HG02588 (cell line): ENCODE results near the gene FRS2.
"Not testable (repeated sequence)": the region's sequence is repeated elsewhere in the genome, so short reads cannot be mapped to it uniquely, and the experiment has no call there.

Experiments used
- ATAC-seq: cut with Tn5 transposase; IDR thresholded peaks from one replicate; pipeline ENCODE4 v1.9.1; 2021; ENCODE audit warnings: mild to moderate bottlenecking, moderate library complexity; ENCODE audit not compliant: unreplicated experiment

FRS2 gene

DNA sequence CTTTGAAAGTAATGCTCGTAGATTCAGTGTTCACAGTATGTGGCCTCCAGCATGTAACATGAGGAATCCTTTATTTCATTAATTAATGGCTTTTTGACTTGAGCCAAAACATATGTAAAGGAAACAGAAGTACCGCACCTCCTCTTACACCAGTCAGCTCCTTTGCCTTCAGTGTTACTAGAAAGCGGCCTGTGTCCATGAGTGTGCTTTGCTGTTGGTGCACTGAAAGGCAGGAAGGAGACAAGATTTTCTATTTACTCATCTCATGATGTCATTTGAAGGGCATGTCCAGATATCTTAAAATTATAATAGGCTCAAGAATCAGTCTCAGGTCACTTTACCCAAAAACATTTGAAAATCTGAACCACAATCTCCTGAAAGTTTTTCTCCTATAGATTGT, 105.2 kb downstream of the FRS2 start:
- no peak for ATAC-seq

DNA sequence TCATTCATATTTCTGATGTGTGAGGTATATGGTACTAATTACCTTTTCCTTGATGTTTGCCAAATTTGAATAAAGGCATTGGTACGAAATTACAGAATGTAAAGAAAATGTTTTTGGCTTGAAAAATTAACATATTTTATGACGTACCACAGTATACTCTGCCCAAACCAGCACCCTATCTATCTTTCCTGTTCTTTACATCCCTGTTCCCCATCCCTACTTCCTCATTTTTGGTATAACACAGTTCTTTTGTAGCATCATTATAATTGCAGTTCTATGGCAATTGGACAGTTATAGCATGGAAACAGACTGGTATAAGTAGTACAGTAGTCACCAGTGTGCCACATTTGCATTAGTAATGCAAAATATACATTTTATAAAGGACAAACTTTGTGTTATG, 108.1 kb downstream of the FRS2 start:
- no peak for ATAC-seq

DNA sequence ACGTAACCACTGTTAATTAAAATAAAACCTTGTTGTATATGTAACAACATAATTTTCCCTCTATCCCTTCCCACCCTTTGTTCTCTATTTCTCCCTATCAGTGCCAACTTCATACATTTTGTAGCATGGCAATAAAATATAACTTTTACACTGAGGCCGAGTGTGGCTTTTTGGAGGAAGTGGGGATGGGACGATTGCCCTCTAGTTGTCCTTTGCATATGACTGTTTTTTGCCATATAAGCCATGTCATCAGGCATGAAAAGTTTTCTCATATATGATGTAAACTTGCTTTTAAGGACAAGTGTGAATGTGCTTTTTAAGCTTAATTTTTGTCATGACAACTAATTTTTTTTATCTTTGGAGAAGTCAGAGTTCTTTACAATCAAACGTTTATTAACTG, 108.8 kb downstream of the FRS2 start:
- ATAC-seq, result no peak

DNA sequence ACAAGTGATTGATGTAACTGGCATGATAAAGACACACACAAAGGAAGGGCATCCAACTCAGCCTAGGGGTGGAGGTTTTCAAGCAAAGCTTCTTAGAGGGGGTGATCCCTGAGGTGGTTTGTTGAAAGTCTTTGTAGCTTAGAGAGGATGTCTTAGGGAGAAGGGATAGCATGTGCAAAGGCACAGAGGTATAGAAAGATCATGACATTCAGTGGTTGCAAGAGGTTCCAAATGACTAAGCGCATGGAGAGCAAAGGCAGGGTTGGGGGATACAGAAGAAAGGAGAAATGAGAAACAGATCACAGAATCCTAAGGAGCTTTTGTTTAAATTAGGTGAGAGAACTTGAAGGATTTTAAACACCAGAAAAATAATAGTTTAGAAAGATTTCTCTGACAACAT, 109.9 kb downstream of the FRS2 start:
- ATAC-seq, result no peak

DNA sequence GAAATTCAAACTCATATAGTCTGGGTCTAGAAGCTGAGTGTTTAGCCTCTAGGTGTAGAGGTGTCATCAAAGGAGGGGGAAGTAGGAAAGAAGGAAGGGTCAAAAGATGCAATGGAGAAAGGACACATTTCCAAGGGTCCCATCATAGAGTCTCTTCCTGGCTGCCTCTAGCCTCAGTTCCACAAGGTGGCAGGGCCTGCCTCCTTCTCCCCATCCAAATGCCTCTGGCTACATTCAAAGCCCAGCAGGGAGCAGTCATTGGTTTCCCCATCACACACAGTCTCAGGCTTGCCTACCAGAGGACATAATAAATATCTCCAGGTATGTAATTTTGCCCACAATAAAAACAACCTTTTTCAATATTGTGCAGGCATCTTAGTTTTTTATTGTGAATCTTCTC, 113.0 kb downstream of the FRS2 start:
- ATAC-seq, result no peak

DNA sequence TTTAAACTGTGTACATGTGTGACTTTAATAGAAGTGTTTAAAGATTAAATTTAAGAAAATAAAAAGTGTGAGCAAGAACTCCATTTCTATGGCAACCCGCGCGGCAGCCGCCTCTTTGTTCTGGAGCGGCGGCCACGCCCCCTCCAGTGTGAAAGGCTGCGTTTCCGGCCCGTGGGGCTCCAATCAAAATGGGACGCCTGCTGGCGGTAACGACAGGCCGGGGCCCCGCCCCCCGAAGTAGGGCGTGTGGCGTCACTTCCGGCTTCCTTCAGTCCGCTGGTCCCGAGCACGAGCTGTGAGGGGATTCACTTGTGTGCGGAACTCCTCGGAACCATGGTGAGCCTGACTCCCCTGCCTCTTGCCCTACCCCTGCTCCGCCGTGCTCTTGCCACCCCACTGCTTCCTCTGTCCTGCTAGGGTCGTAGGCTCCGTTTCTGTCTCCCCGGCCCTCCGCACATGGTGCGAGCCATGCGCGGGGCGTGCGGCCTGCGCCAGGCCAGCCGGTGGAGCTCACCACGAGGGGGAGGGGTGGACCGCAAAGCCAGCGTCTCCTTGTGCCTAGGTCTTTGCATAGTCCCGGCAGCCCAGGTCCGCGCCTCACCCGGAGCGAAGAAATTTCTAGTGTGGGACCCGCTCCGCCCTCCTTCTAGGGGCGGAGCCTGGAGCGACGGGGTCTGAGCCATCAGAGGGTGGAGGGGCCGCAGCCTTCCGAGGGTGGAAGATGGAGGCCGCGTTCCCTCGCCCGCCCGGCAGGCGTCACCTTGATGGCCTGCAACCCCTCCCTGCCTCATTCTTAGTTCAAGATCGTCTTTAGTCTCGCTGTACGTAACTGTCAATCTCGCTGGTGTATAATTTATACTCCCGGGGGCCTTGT, 115.2 kb downstream of the FRS2 start, which contains the start of gene CCT2:
TSS of gene CCT2 (plus strand) at position 271 of the 874 bp plus-strand sequence. CDS start at position 334, 63 bp downstream.
- peak; percentile 98 for ATAC-seq

DNA sequence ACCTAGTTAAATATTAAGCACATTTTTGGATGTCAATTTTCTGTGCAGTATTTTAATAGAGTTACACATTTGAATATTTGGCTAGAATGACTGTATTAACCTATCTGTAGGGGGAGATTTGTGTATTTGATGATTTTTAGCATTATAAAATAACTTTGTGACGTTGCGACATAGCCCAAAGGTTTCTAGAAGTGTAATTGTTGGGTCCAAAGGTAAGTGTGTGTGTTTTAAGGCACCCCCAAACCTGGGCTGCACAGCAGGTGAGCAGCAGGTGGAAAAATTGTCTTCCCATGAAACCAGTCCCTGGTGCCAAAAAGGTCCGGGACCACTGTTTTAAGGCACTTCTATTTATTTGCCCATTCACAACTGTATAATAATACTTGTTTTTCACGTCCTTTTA, 118.3 kb downstream of the FRS2 start:
- ATAC-seq, result no peak

DNA sequence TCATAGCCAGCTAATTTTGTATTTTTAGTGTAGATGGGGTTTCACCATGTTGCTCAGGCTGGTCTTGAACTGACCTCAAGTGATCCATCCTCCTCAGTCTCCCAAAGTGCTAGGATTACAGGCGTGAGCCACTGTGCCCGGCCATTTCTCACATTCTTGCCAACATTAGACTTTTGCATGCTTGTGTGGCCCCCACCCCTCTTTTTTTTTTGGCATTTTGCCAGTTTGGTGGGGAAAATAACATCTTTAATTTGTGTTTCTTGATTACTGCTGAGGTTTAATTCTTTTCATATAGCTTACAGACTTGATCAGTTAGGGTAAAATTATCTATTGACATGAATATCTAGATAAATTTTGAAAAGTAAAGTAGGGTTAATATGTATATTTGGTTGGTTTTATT, 118.9 kb downstream of the FRS2 start:
- ATAC-seq, result no peak

DNA sequence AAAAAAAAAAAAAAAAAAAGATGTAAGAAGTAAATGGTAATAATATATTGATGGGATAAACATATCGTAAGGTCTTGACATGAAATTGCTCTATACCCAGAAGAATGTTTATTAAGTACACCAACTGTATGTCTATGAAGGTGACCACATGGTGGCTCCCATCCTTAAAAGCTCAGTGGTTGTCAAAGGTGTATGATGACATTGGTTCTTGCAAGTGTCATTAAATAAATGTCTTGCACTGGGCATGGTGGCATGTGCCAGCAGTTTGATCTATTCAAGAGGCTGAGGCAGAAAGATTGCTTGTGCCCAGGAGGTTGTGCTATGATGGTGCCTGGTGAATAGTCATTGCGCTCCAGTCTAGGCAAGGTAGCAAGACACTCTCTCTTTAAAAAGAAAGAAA, 125.5 kb downstream of the FRS2 start:
- ATAC-seq, result no peak

DNA sequence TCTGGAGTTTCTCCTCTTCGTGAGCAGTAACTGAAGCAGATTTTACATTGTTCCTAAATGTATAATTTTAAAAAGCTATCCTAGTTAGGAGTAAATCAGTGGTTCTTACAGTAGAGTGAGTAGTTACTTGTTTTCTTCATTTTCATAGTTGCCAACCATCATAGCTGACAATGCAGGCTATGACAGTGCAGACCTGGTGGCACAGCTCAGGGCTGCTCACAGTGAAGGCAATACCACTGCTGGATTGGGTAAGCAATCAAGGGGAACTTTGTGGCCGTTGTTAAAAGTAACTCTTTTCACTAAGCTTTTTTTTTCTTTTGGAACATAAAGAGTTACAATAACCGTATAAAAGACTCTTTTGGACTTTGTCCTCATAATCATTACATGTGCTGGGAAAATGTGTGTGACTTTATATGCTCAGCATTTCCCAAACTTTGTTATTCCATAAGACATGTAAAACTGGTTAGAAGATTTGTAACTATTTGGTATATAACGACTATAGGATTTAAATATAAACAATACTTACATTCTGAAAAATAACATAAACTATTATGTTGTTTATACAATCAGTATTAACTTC, 128.1 kb downstream of the FRS2 start:
- no peak for ATAC-seq

DNA sequence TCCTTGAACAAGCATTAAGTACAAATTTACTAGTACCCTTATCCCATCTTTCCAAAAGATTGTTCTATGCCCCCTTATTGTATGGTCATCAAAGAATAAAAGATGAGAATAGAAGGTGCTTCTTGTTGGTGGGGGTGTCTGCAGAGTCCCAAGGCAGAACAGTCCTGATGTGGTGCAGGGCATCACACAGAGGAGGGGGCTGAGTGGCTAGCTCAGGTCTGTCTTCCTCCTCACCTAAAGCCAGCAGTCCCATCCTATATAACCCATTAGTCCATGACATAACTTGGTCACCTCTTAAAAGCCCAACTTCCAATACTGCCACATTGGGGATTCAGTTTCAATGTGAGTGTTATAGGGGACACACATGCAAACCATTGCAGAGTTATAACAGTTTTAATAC, 130.6 kb downstream of the FRS2 start:
- no peak for ATAC-seq

DNA sequence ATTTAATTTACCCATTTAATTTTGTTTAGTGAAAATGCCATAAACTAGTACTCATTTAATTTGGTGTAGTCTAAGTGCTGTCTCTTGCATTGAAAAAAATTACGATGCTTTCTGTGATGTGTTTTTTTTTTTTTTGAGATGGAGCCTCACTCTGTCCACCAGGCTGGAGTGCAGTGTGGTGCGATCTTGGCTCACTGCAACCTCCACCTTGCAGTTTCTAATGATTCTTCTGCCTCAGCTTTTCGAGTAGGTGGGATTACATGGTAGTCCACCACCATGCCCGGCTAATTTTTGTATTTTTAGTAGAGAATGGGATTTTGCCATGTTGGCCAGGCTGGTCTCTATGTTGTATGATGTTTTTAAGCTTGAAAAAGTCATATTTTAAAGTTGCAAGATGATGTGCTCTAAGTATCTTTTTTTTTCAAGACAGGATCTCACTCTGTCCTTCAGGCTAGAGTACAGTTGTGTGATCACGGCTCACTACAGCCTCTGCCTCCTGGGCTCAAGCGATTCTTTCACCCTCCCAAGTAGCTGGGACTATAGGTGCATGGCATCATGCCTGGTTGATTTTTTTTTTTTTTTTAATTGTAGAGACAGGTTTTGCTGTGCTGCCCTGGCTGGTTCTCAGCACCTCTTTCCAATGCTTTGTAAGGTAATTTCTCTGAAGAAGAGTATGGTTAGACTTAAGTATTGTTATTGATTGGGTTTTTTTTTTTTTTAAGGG, 131.9 kb downstream of the FRS2 start:
- ATAC-seq, result no peak

DNA sequence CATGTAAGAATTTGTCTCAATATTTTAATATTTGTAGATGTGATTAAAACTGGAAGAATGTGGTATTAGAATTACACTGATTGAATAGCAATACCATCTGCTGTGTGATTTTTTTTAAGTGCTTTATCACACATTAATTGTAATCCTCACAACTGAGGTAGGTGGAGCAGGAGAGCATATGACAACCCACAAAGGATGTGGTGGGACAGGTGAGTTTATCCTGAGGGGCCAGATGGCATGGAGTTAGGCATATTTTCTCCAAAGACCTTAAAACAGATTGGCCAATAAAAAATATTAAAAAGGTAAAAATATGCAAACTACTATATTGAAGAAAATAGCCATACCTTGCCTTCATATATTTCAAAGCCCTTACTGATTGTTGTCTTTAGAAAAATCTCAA, 132.8 kb downstream of the FRS2 start:
- no peak for ATAC-seq

DNA sequence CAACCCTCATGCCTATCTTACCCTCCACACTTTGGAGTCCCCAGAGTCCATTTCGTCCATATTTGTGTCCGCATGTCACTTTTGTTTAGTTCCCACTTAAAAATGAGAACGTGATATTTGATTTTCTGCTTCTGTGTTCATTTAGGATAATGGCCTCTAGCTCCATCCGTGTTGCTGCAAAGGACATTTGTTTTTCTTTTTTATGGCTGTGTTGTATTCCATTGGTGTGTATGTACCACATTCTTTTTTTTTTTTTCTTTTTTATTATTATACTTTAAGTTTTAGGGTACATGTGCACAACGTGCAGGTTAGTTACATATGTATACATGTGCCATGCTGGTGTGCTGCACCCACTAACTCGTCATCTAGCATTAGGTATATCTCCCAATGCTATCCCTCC, 133.4 kb downstream of the FRS2 start:
- not testable (repeated sequence) for ATAC-seq

DNA sequence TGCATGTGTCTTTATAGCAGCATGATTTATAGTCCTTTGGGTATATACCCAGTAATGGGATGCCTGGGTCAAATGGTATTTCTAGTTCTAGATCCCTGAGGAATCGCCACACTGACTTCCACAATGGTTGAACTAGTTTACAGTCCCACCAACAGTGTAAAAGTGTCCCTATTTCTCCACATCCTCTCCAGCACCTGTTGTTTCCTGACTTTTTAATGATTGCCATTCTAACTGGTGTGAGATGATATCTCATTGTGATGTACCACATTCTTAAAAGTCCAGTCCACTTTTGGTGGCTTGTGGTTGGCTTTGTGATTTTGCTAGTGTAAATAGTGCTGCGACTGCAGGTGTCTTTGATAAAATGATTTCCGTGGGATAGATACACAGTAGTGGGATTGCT, 134.1 kb downstream of the FRS2 start:
- ATAC-seq, result not testable (repeated sequence)

DNA sequence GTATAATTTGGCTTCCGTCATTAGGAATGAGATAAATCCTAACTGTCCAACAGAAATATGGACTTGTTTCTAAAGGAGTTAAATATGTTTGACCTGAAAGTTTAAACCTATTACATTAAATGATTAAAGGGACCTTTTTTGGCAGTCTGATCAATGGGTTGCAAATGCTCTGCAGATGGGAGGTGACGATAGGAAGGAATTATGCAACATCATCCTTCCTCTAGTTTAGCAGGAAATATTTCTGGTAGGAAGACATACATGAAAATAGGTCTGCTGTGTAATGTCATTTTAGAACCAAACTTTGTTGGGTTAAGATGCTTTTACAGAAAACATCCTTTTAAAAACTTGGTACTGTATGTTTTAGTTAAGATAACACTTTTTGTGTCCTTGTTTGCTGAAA, 137.9 kb downstream of the FRS2 start:
- no peak for ATAC-seq

DNA sequence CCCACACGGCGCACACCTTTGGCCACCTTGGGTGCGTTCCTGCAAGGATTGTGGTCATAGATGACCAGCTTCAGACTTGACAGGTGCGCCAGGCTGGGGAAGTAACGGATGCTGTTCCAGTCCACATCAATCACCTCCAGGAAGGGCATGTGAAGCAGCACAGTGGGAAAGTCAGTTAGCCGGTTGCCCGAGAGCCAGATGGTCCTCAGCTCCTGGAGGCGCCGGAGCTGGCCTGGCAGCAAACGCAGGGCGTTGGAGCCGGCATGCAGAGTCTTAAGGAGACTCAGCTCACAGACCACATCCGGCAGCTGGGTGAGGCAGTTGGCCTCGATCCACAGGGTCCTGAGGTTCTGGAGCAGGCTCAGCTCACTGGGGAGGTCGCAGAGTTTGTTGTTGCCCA, 139.9 kb downstream of the FRS2 start:
- no peak for ATAC-seq

DNA sequence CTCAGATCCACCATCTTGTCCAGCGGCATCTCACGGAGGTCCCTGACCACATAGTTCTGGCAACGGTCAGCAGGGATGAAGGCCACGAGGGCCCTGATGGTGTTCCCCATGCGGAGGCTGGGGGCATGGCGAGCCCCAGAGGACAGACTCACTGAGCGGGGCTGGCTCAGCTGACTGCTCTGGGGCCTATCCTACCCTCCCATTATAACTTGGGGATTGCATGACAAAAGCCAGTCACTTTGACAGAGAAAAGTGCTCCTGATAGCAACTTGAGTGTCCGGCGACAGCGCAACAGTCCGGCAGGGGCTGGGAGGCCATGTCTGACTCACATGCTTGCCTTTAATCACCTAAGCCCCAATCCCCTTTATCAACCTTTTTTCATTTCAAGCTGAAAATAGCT, 140.5 kb downstream of the FRS2 start, which contains the start of gene LRRC10:
TSS of gene LRRC10 (minus strand) at position 179 of the 400 bp plus-strand sequence. CDS start at position 110, 69 bp downstream.
- no peak for ATAC-seq

DNA sequence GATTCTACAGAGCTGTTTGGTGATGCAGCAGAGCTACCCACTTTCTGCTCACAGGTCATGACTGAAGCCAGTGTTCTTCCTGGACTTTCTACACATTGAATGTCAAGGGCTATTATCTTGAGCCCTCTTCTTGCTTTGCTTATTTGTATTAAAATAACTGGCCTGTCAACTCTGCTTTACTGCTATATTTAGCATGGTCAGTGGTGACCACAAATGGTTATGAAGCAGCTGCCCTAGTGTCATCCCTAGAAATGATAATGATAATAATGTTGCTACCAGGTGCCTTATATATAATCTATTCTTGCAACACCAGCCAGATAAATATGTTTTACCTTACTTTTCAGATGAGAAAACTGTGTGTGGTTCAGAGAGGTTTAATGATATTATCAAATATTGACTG, 143.2 kb downstream of the FRS2 start:
- ATAC-seq, result no peak

DNA sequence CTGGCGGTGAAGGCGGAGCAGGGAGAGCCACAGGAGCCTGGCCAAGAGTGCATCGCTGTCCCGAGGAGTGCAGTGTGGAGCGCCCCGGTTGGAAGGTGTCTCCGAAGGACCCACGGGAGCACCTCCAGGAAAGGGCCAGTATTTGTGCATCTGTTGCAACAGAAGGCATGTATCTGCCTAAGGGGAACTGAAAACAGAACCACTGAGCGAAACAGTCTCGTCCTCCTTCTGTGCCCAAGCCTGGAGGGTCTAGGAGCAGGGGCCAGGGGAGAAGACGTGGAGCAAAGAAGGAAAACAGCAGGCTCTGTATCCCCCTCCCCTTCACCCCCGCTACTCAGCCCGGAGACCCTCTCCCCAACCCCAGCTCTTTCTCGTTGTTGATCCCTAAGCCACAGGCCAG, 145.8 kb downstream of the FRS2 start:
- ATAC-seq, result no peak

DNA sequence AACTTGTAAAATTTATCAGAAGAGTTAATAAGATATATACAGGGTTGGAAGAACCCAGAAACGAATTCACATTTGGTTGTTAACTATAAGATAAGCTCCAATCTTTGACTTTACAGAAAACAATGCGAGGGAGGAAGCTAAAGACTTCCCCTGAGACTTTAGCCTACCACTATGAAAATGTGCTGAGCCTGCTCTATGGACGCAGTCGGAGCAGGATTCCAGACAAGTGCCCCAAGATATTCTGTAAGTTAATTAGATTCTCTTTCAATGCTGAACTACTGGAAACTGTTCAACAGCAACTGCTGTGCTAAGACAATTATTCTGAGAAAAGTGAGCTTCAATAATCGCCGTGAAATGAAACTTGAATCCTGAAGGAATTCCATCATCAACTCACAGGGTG, 148.9 kb downstream of the FRS2 start:
- no peak for ATAC-seq

DNA sequence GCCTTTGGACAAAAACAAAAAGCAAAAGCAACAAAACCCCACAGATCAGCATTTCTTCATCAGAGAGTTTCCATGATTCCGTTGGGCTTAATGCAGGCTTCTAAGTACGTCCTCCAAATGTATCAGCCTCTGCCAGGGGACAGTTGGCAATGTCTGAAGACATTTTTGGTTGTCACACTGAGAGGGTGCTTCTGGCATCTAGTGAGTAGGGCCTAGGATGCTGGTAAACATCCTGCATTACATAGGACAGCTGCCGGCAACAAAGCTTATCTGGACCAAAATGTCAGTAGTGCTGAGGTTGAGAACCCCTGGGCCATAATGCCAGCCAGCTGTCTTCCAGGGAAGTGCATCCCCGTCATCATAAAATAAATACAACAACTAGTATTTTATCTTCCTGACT, 149.9 kb downstream of the FRS2 start:
- ATAC-seq, result no peak
